HepG2 (cell line): Measurements from ENCODE around the gene SERPINF2. TPM values are rescaled to one million over a fixed set of nuclear protein-coding genes. Genes with fewer than 3 reads are reported as not detected.
A peak's percentile ranks its signal among the peaks of the same experiment; 100 is the strongest.

Experiments
- ATAC-seq: fragments of 200-7000 bp; cut with Tn5 transposase; 3 replicates; pipeline ENCODE4 v1.9.1; 2020; ENCODE audit warnings: mild to moderate bottlenecking, moderate library complexity
- BruUV-seq: library from RNA; stranded (reverse); fragments of 400-500 nt; replicated peaks from 2 replicates; lab custom pipeline; 2021; lab: Mats Ljungman, UMichigan
- CTCF ChIA-PET: fragments of 300-600 bp; formaldehyde crosslinking; extraction: SDS; loops from one replicate; lab custom pipeline; 2021; ENCODE audit warnings: low total read pairs, inconsistent platforms, low intra/inter-chr PET ratio; lab: Yijun Ruan, JAX
- POLR2A ChIA-PET: fragments of 350-600 bp; sonication (Branson Sonifier 250); formaldehyde crosslinking; loops from one replicate; lab custom pipeline; 2020; ENCODE audit warnings: antibody characterized with exemption, inconsistent platforms; lab: Yijun Ruan, JAX
- DNase-seq: peaks from one replicate; pipeline ENCODE4 v3.0.0-alpha.2; 2015; ENCODE audit warnings: low spot score
- FAIRE-seq: peaks from 3 replicates; lab custom pipeline; 2011; peaks lifted over from hg19 to GRCh38; lab: Jason Lieb, UNC
- H2AFZ ChIP-seq: one replicate; pipeline ENCODE4 v1.6.1; 2011; ENCODE audit warnings: low read length, inconsistent platforms
- H3K27ac ChIP-seq: fragments of 300-600 bp; 3 replicates; pipeline ENCODE4 v1.8.0; 2011; ENCODE audit warnings: mixed run types, mild to moderate bottlenecking, mixed read lengths, low read length, inconsistent platforms; ENCODE audit not compliant: insufficient read depth; ENCODE audit errors: extremely low read length
- H3K27me3 ChIP-seq, 2 experiments: fragments of 200-600 bp in 1 of 2; 2 replicates in 1 of 2; 3 replicates in 1 of 2; pipeline versions ENCODE4 v1.6.0 to v1.8.0; 2011; ENCODE audit warnings: low read length in 2 of 2, mild to moderate bottlenecking in 2 of 2, moderate library complexity in 2 of 2, inconsistent platforms in 1 of 2; ENCODE audit not compliant: insufficient read depth in 2 of 2, control insufficient read depth in 1 of 2
- H3K36me3 ChIP-seq, 2 experiments: fragments of 200-600 bp in 1 of 2; replicated peaks in 1 of 2; 2 replicates in 1 of 2; 3 replicates in 1 of 2; pipeline versions ENCODE4 v1.5.1 to v1.8.0; 2011; ENCODE audit warnings: low read length in 2 of 2, inconsistent platforms in 1 of 2; ENCODE audit not compliant: insufficient read depth in 2 of 2, control insufficient read depth in 1 of 2
- H3K4me1 ChIP-seq: 2 replicates; pipeline ENCODE4 v1.5.1; 2012; ENCODE audit warnings: low read length, inconsistent platforms; ENCODE audit not compliant: insufficient read depth
- H3K4me2 ChIP-seq: 2 replicates; pipeline ENCODE4 v1.6.0; 2011; ENCODE audit warnings: low read depth, low read length, inconsistent platforms
- H3K4me3 ChIP-seq, 3 experiments: fragments of 200-600 bp in 1 of 3; sonication (generic), shearing (Covaris generic) in 1 of 3; replicated peaks in 1 of 3; 2 replicates each; pipeline ENCODE4 v1.5.1; 2011 to 2016; ENCODE audit warnings: low read length in 3 of 3, inconsistent platforms in 2 of 3, low read depth in 2 of 3, mild to moderate bottlenecking in 2 of 3, control low read depth in 1 of 3, mixed read lengths in 1 of 3; ENCODE audit not compliant: insufficient read depth in 1 of 3
- H3K79me2 ChIP-seq: one replicate; pipeline ENCODE4 v1.6.1; 2011; ENCODE audit warnings: low read length, inconsistent platforms; ENCODE audit not compliant: insufficient read depth
- H3K9ac ChIP-seq: 2 replicates; pipeline ENCODE4 v1.6.0; 2011; ENCODE audit warnings: mild to moderate bottlenecking, low read depth, low read length, inconsistent platforms; ENCODE audit not compliant: insufficient read depth
- H3K9me3 ChIP-seq: 2 replicates; pipeline ENCODE4 v1.5.1; 2012; ENCODE audit warnings: mild to moderate bottlenecking, low read length
- H4K20me1 ChIP-seq: 2 replicates; pipeline ENCODE4 v1.6.0; 2011; ENCODE audit warnings: inconsistent platforms, mild to moderate bottlenecking, low read length, moderate library complexity; ENCODE audit not compliant: insufficient read depth
- AGO2 ChIP-seq: fragments of 200-400 bp; formaldehyde crosslinking; optimal IDR thresholded peaks from 2 replicates; pipeline ENCODE3; 2017; ENCODE audit warnings: mild to moderate bottlenecking, low read depth, low read length, moderate library complexity
- BORCS8-MEF2B ChIP-seq: sonication (generic); formaldehyde crosslinking; IDR thresholded peaks from 2 replicates; pipeline ENCODE4 v1.8.0; 2022; ENCODE audit warnings: mild to moderate bottlenecking, missing genetic modification reagents
- HDAC6 ChIP-seq: fragments of 200-600 bp; sonication (generic); IDR thresholded peaks from 2 replicates; pipeline ENCODE4 v1.7.0; 2017; ENCODE audit warnings: mild to moderate bottlenecking, antibody characterized with exemption, low read length, low read depth
- HNRNPH1 ChIP-seq: fragments of 200-400 bp; formaldehyde crosslinking; optimal IDR thresholded peaks from 2 replicates; pipeline ENCODE3; 2017; ENCODE audit warnings: mild to moderate bottlenecking, low read depth, low read length
- KDM3A ChIP-seq: IDR thresholded peaks from 2 replicates; pipeline ENCODE4 v1.6.1; 2018; ENCODE audit warnings: low read depth, missing compliant biosample characterization
- KLF11 ChIP-seq: IDR thresholded peaks from 2 replicates; pipeline ENCODE4 v1.6.1; 2016; ENCODE audit warnings: missing compliant biosample characterization
- PHB2 ChIP-seq: fragments of 450-650 bp; IDR thresholded peaks from 2 replicates; pipeline ENCODE4 v1.6.1; 2018; ENCODE audit not compliant: partially characterized antibody
- RBM22 ChIP-seq: fragments of 200-400 bp; formaldehyde crosslinking; optimal IDR thresholded peaks from 2 replicates; pipeline ENCODE3; 2017; ENCODE audit warnings: mild to moderate bottlenecking, low read length, moderate library complexity
- SNAPC2 ChIP-seq: sonication (generic); formaldehyde crosslinking; IDR thresholded peaks from 2 replicates; pipeline ENCODE4 v1.8.1; 2022; ENCODE audit warnings: mild to moderate bottlenecking, missing genetic modification reagents
- SOX6 ChIP-seq, 2 experiments: fragments of 450-650 bp in 1 of 2; sonication (generic) in 1 of 2; formaldehyde crosslinking in 1 of 2; IDR thresholded peaks; 2 replicates each; pipeline versions ENCODE4 v1.4.0 to v1.6.1; 2017 to 2020; ENCODE audit warnings: antibody characterized with exemption in 1 of 2, mild to moderate bottlenecking in 1 of 2, missing genetic modification reagents in 1 of 2
- ZBTB38 ChIP-seq: sonication (generic); formaldehyde crosslinking; IDR thresholded peaks from 2 replicates; pipeline ENCODE4 v1.5.1; 2020; ENCODE audit warnings: mild to moderate bottlenecking, missing genetic modification reagents
- ZNF232 ChIP-seq: sonication (generic); formaldehyde crosslinking; IDR thresholded peaks from 2 replicates; pipeline ENCODE4 v1.4.0; 2020; ENCODE audit warnings: missing genetic modification reagents, borderline replicate concordance
- ZNF264 ChIP-seq: sonication (generic); formaldehyde crosslinking; IDR thresholded peaks from 2 replicates; pipeline ENCODE4 v1.4.0; 2020; ENCODE audit warnings: missing genetic modification reagents
- ZNF44 ChIP-seq: sonication (generic); formaldehyde crosslinking; IDR thresholded peaks from 2 replicates; pipeline ENCODE4 v1.5.1; 2020; ENCODE audit warnings: mild to moderate bottlenecking, missing genetic modification reagents
- ZNF577 ChIP-seq: sonication (generic); formaldehyde crosslinking; IDR thresholded peaks from 2 replicates; pipeline ENCODE4 v1.4.0; 2020; ENCODE audit warnings: mild to moderate bottlenecking, low read depth, missing genetic modification reagents, borderline replicate concordance
- ZNF737 ChIP-seq: sonication (generic); formaldehyde crosslinking; IDR thresholded peaks from 2 replicates; pipeline ENCODE4 v1.5.0; 2020; ENCODE audit warnings: missing genetic modification reagents, mild to moderate bottlenecking, borderline replicate concordance
- WGBS: methylation state at CpG from one replicate; pipeline ENCODE4 v1.1.6; 2017; ENCODE audit warnings: low lambda C conversion rate; 5-methylcytosine and 5-hydroxymethylcytosine counted together
- in situ Hi-C: cut with HindIII; loops from 2 replicates; pipeline ENCODE4 v1.10.0; 2017; ENCODE audit warnings: low pct_unique_long_range_greater_than_20kb; ENCODE audit not compliant: extremely low pct_ligation_motif_present
- intact Hi-C: fragments of 100-400 bp; cut with micrococcal nuclease; formaldehyde crosslinking; loops from one replicate; pipeline ENCODE4 v1.10.0; 2022; ENCODE audit not compliant: unreplicated experiment
- polyA plus RNA-seq, 8 experiments: library from polyadenylated mRNA; depleted of rRNA in 3 of 8; stranded (reverse) in 7 of 8; unstranded in 1 of 8; fragments of >200 nt; fragmentation: Illumina TruSeq in 4 of 8; extraction: Trizol in 4 of 8; gene quantifications; 2 replicates each; pipeline versions ENCODE4 v1.2.1 to v1.2.3, GENCODE V29; 2011 to 2016; ENCODE audit warnings: low read depth in 4 of 8, missing spikeins in 1 of 8, mixed read lengths in 1 of 8; ENCODE audit not compliant: insufficient read depth in 1 of 8
- total RNA-seq, 5 experiments: library from RNA; depleted of rRNA; stranded (reverse); fragments of >200 nt; fragmentation: Illumina TruSeq; extraction: Trizol; gene quantifications; 2 replicates each; pipeline ENCODE4 v1.2.3, GENCODE V29; 2016; ENCODE audit warnings: low read depth in 1 of 5
- TF ChIP-seq, protein P1 (sequence below): sonication (generic); formaldehyde crosslinking; IDR thresholded peaks from 2 replicates; pipeline ENCODE4 v1.8.1; 2022; ENCODE audit warnings: mild to moderate bottlenecking, missing genetic modification reagents
- TF ChIP-seq, protein P2 (sequence below): sonication (generic); formaldehyde crosslinking; IDR thresholded peaks from 2 replicates; pipeline ENCODE4 v1.9.0; 2021; ENCODE audit warnings: missing genetic modification reagents, mild to moderate bottlenecking, borderline replicate concordance
- TF ChIP-seq, protein P3 (sequence below): sonication (generic); formaldehyde crosslinking; IDR thresholded peaks from 2 replicates; pipeline ENCODE4 v1.4.0; 2020; ENCODE audit warnings: mild to moderate bottlenecking, missing genetic modification reagents
- TF ChIP-seq, protein P4 (sequence below): sonication (generic); formaldehyde crosslinking; IDR thresholded peaks from 2 replicates; pipeline ENCODE4 v1.8.0; 2022; ENCODE audit warnings: low read depth, missing genetic modification reagents

Gene SERPINF2
- total and polyA plus RNA-seq, 2 of the 13 experiments (the other 11 are each of a cell fraction or from before 2014, with no cell fraction given), result 309 to 548 TPM

DNA sequence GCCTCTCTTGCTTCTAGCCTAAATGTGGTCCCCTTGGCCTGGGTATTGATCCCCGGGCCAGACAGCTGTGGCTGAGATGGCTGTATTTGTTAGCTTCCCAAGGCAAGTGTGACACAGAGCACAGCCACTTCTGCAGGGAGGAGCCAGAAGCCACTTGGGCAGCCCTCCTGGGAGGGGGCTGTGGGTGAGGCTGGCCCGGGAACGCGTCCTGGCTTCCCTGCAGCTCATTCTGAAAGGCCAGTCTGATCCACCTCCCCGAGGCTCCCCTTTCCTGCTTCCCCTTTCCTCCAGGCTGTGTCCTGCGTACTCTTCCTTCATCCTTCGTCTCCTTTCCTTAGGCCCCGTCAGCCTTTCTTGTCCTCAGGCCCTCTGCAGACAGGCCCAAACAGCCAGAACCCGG lies 8.0 kb downstream of the SERPINF2 start:
- H3K4me3 ChIP-seq, result no peak overlapping the region
- peaks cover 26% of the 10 kb centered on the region; the same call in 1 of the 2 replicates for H4K20me1 ChIP-seq
- peaks cover 68% of the 10 kb centered on the region for H3K4me1 ChIP-seq
- ChIA-PET CTCF (no interaction called here), POLR2A (interaction anchor here (2.5 to 16.4 kb wide), 4 partner anchors 13 to 29 kb away, joined by 7 to 299 read pairs (median 142); partner anchors contain the start of genes SERPINF1 and WDR81)
- BruUV-seq, result no TSS peak
- no peak overlapping the region for H3K9ac ChIP-seq
- intact Hi-C loops (no loop called here), in situ Hi-C loops (no loop called here)
- peaks cover 13 to 32% of the 10 kb centered on the region in 2 experiments; a peak in 4 of 5 replicates for H3K36me3 ChIP-seq
- H3K79me2 ChIP-seq, result peaks cover 2% of the 10 kb centered on the region
- H3K4me2 ChIP-seq, result no peak overlapping the region
- ATAC-seq (no peak), DNase-seq (no peak), FAIRE-seq (no peak)
- H3K27ac ChIP-seq, result no peak overlapping the region
- no peak overlapping the region for H2AFZ ChIP-seq
- no peaks in the 10 kb centered on the region for H3K27me3 ChIP-seq
- WGBS, result 97% methylated on average over 8 of the region's 9 CpGs
- no peaks in the 10 kb centered on the region for H3K9me3 ChIP-seq
- TF ChIP-seq, protein P1, sequence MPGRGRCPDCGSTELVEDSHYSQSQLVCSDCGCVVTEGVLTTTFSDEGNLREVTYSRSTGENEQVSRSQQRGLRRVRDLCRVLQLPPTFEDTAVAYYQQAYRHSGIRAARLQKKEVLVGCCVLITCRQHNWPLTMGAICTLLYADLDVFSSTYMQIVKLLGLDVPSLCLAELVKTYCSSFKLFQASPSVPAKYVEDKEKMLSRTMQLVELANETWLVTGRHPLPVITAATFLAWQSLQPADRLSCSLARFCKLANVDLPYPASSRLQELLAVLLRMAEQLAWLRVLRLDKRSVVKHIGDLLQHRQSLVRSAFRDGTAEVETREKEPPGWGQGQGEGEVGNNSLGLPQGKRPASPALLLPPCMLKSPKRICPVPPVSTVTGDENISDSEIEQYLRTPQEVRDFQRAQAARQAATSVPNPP (CRISPR knock-in tag), result no peak
- TF ChIP-seq HNRNPH1 (no peak), SNAPC2 (CRISPR knock-in tag) (no peak), ZBTB38 (no peak), AGO2 (peak; percentile 42), ZNF577 (CRISPR knock-in tag) (no peak), SOX6 (IDR thresholded peaks at IDR 0.05) (no peak), SOX6 (CRISPR knock-in tag; IDR thresholded peaks at IDR 0.05) (no peak), KLF11 (CRISPR knock-in tag) (no peak), ZNF264 (CRISPR knock-in tag) (no peak), KDM3A (no peak), ZNF44 (CRISPR knock-in tag) (no peak), ZNF737 (CRISPR knock-in tag) (0 out of 2 replicates have a peak, but pooled peaks have one; percentile 23), ZNF232 (CRISPR knock-in tag) (no peak), RBM22 (peak; percentile 18), BORCS8-MEF2B (no peak), HDAC6 (no peak), PHB2 (no peak)
- TF ChIP-seq, protein P2, sequence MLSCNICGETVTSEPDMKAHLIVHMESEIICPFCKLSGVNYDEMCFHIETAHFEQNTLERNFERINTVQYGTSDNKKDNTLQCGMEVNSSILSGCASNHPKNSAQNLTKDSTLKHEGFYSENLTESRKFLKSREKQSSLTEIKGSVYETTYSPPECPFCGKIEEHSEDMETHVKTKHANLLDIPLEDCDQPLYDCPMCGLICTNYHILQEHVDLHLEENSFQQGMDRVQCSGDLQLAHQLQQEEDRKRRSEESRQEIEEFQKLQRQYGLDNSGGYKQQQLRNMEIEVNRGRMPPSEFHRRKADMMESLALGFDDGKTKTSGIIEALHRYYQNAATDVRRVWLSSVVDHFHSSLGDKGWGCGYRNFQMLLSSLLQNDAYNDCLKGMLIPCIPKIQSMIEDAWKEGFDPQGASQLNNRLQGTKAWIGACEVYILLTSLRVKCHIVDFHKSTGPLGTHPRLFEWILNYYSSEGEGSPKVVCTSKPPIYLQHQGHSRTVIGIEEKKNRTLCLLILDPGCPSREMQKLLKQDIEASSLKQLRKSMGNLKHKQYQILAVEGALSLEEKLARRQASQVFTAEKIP (CRISPR knock-in tag), result no peak
- TF ChIP-seq, protein P3, sequence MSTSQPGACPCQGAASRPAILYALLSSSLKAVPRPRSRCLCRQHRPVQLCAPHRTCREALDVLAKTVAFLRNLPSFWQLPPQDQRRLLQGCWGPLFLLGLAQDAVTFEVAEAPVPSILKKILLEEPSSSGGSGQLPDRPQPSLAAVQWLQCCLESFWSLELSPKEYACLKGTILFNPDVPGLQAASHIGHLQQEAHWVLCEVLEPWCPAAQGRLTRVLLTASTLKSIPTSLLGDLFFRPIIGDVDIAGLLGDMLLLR (CRISPR knock-in tag), result no peak
- TF ChIP-seq, protein P4, sequence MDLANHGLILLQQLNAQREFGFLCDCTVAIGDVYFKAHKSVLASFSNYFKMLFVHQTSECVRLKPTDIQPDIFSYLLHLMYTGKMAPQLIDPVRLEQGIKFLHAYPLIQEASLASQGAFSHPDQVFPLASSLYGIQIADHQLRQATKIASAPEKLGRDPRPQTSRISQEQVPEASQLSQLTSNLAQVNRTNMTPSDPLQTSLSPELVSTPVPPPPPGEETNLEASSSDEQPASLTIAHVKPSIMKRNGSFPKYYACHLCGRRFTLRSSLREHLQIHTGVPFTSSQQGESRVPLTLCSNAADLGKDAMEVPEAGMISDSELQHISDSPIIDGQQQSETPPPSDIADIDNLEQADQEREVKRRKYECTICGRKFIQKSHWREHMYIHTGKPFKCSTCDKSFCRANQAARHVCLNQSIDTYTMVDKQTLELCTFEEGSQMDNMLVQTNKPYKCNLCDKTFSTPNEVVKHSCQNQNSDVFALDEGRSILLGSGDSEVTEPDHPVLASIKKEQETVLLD (CRISPR knock-in tag), result no peak
